ENCODE results near the gene BANP. TPM values are rescaled to one million over a fixed set of nuclear protein-coding genes. Genes with fewer than 3 reads are reported as not detected.

The BANP gene
- total and polyA plus RNA-seq, 2 of the 8 experiments (the other 6 are each of a cell fraction or from before 2014, with no cell fraction given): 25.8 to 39.8 TPM

GRCh38 chr16:88077328-88078108 is 126.3 kb downstream of the BANP start:
- no peak overlapping the region for H3K27ac ChIP-seq (ENCODE audit: low read depth, low read length)
- no peak overlapping the region for H2BK5ac ChIP-seq (ENCODE audit: low read depth, low read length)
- no peak overlapping the region for H3K14ac ChIP-seq (ENCODE audit: insufficient read length)
- no peak for TF ChIP-seq POLR2A (IDR thresholded peaks at IDR 0.05; ENCODE audit: control extremely low read depth in 1 of 2, low read depth in 2 of 2, low read length in 2 of 2)
- no peak for TF ChIP-seq EZH2 (IDR thresholded peaks at IDR 0.05; ENCODE audit: low read depth, low read length, severe bottlenecking)
- no peak for TF ChIP-seq RXRA (IDR thresholded peaks at IDR 0.05; ENCODE audit: insufficient read depth, low read depth, low read length)
- no peak for TF ChIP-seq CEBPB (IDR thresholded peaks at IDR 0.05; ENCODE audit: low read depth, low read length)
- no peak for TF ChIP-seq RBBP5 (IDR thresholded peaks at IDR 0.05; ENCODE audit: borderline replicate concordance, low read depth, low read length)
- TF ChIP-seq BACH1 (IDR thresholded peaks at IDR 0.05; ENCODE audit: low read length): no peak
- TF ChIP-seq MAFK (IDR thresholded peaks at IDR 0.05; ENCODE audit: low read depth, low read length): no peak
- no peak for TF ChIP-seq SP4 (IDR thresholded peaks at IDR 0.05; ENCODE audit: low read length)
- no peak for TF ChIP-seq SUZ12 (IDR thresholded peaks at IDR 0.05; ENCODE audit: low read length)
- TF ChIP-seq SIRT6 (IDR thresholded peaks at IDR 0.05; ENCODE audit: low read length): no peak
- TF ChIP-seq HDAC2 (IDR thresholded peaks at IDR 0.05; ENCODE audit: borderline replicate concordance in 1 of 2, low read depth in 2 of 2, low read length in 2 of 2): no peak
- H3K56ac ChIP-seq (replicated peaks; ENCODE audit: insufficient read length, low read depth, low read length): no peak overlapping the region
- no peaks in the 10 kb centered on the region for H4K20me1 ChIP-seq (replicated peaks in 1 of 2; ENCODE audit: control insufficient read depth in 1 of 2, insufficient read depth in 2 of 2, low read length in 2 of 2)
- no peak overlapping the region for H3K4me2 ChIP-seq (ENCODE audit: insufficient read depth in 1 of 2, low read depth in 2 of 2, low read length in 2 of 2)
- no peak for FAIRE-seq
- peaks cover 0 to 3% (median under 1%) of the 10 kb centered on the region in 4 experiments; a peak in 1 of 8 replicates for H3K36me3 ChIP-seq (ENCODE audit: control insufficient read depth in 2 of 4, insufficient read depth in 4 of 4, low read length in 3 of 4)
- H3K18ac ChIP-seq (ENCODE audit: extremely low read depth, low read length): no peak overlapping the region
- H2BK12ac ChIP-seq (ENCODE audit: low read depth, low read length): no peak overlapping the region
- WGBS, 2 experiments (ENCODE audit: extremely low coverage in 1 of 2, insufficient coverage in 1 of 2, insufficient read length in 1 of 2, insufficient replicate concordance in 2 of 2, low coverage in 1 of 2, low lambda C conversion rate in 2 of 2, missing lambda C conversion rate in 1 of 2): 93% methylated on average over 29 of the region's 30 CpGs; no CpG with 5 or more reads in 1 of the 2 experiments
- H2BK20ac ChIP-seq (ENCODE audit: low read length): no peak overlapping the region
- no peaks in the 10 kb centered on the region for H3K23me2 ChIP-seq (ENCODE audit: low read depth, low read length)
- H3K9me3 ChIP-seq (ENCODE audit: insufficient read depth in 2 of 2, low read depth in 1 of 2, low read length in 1 of 2): no peaks in the 10 kb centered on the region; a peak in 1 of 4 replicates
- no peaks in the 10 kb centered on the region for H3K79me1 ChIP-seq (ENCODE audit: low read depth, low read length)
- no peaks in the 10 kb centered on the region for H3K4me1 ChIP-seq (replicated peaks in 1 of 4; ENCODE audit: control insufficient read depth in 3 of 4, insufficient read depth in 4 of 4, low read length in 3 of 4)
- H3K4ac ChIP-seq (replicated peaks; ENCODE audit: insufficient read length, low read depth, low read length): no peak overlapping the region
- H3K23ac ChIP-seq (ENCODE audit: insufficient read length): no peak overlapping the region
- H4K91ac ChIP-seq (replicated peaks; ENCODE audit: insufficient read length, low read length): no peak overlapping the region
- ChIA-PET CTCF (ENCODE audit: partially characterized antibody) (no interaction called here), POLR2A (ENCODE audit: partially characterized antibody) (no interaction called here)
- H3K27me3 ChIP-seq (replicated peaks in 1 of 4; ENCODE audit: control insufficient read depth in 3 of 4, extremely low read depth in 1 of 4, insufficient read depth in 3 of 4, low read length in 3 of 4): no peaks in the 10 kb centered on the region
- no peak overlapping the region for H4K8ac ChIP-seq (ENCODE audit: extremely low read depth, insufficient read depth, low read length)
- H3K79me2 ChIP-seq (ENCODE audit: control insufficient read depth in 1 of 2, insufficient read depth in 2 of 2, low read length in 2 of 2): no peaks in the 10 kb centered on the region
- H2BK15ac ChIP-seq (ENCODE audit: low read length): no peak overlapping the region
- no peak overlapping the region for H2AFZ ChIP-seq (ENCODE audit: low read length)
- no peak overlapping the region for H2BK120ac ChIP-seq (replicated peaks; ENCODE audit: low read depth, low read length)
- no peak overlapping the region for H2AK5ac ChIP-seq (ENCODE audit: low read depth, low read length)
- H3K9ac ChIP-seq (replicated peaks in 1 of 4; ENCODE audit: extremely low read depth in 1 of 4, low read depth in 3 of 4, low read length in 3 of 4): no peak overlapping the region
- DNase-seq (ENCODE audit: low read depth in 1 of 2, low spot score in 2 of 2): no peak
- no peak overlapping the region for H3K4me3 ChIP-seq (ENCODE audit: extremely low read depth in 1 of 4, insufficient read depth in 2 of 4, low read depth in 3 of 4, low read length in 4 of 4)
- no peak overlapping the region for H4K5ac ChIP-seq (ENCODE audit: insufficient read length, low read depth, low read length)
